ENCODE data around the gene CEND1.

Gene CEND1

DNA sequence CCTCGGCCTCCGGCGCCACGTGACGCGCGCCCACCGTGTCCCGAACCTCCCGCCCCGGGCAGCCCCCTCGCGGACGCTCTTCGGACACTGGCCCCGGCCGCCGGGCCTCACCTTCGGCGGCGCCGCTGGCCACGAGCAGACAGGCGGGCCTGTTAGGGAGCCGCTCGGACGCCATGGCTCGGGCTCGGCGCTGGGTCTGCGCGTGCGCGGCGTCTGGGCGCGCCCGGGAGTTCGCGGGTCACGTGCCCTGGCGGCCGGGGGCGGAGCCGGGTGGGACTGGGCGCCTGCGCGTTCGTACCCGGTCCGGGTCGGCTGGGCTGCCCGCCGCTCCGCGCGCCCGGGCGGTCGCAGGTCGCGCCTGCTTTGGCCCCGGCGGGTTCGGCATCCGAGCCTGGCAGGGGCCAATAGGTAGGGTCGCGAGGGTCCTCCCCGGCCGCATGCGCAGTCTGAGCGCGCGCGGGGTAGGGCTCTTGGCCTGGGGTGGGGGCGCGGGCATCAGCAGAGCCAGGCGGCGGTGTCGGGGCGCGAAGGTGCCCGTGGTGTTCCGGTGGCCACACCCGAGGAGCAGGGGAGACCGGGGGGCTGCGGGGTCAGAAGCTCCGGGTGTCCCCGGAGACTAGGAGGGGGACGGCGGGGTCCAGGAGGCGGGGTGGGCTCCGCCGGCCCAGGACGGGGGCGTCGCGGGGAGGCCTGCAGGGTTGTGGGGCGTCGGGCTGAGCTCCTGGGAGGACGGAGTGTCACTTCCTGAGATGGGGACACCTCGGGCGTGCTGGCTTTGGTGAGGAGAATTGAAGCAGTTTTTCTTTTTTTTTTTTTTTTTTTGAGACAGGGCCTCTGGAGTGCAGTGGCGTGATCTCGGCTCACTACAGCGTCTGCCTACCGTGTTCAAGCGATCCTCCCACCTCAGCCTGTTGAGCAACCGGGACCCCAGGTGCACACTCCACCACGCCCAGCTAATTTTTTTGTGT is 12.3 kb downstream of the CEND1 start, which contains the start of gene GATD1:
Gene GATD1, minus strand, starts transcription at position 200 of the 968 bp plus-strand sequence. Its CDS starts 25 bp downstream, at position 175.
- peaks cover 39% of the 10 kb centered on the region for H3K4me1 ChIP-seq (ENCODE audit: control insufficient read depth, insufficient read depth, low read length)
- H3K9ac ChIP-seq (ENCODE audit: low read depth, low read length): peak within 1 kb of the TSS; percentile 97
- peak within 1 kb of the TSS; percentile 97 for H3K4me2 ChIP-seq (ENCODE audit: low read length)
- H3K36me3 ChIP-seq (ENCODE audit: insufficient read depth, low read length): peaks cover 23% of the 10 kb centered on the region
- peak within 1 kb of the TSS; percentile 94 for H3K4me3 ChIP-seq (ENCODE audit: low read length)
- no peaks in the 10 kb centered on the region for H3K9me3 ChIP-seq (replicated peaks; ENCODE audit: low read length)
- H3K27me3 ChIP-seq (ENCODE audit: control insufficient read depth, insufficient read depth, low read length): no peaks in the 10 kb centered on the region

DNA sequence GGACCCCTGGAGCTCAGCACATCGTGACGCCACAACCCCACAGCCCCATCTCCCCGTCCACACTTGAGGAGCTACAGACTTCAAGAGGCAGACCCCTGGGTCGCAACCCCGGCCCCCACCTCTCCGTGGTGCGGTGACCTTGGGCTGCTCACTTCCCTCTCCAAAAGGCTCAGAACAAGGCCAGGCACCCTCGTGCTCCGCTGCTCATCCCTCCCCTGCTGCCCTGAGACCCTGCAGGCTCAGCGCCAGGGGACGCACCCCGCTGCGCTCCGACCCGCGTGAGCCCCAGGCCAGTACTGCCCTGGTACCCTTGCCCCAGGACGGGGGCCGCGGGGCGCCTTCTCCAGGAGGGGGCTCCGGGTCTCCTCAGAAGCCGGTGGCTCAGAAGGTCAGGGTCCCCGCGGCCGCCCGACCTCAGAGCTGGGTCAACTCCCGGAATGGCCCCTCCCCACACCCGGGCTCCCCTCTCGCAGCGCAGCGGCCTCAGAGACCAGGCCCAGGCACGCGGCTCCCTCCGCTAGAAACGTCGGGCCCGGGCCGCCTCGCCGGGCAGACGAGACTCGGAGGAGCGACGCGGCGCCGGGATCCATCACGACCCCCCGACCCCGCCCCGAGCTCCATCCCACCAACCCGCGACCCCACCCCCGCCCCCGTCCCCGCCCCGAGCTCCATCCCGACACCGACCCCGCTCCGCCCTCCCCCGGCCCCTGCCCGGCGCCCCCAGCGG is 13.2 kb downstream of the CEND1 start:
- no peaks in the 10 kb centered on the region for H3K27me3 ChIP-seq (ENCODE audit: control insufficient read depth, insufficient read depth, low read length)
- peaks cover 42% of the 10 kb centered on the region for H3K4me1 ChIP-seq (ENCODE audit: control insufficient read depth, insufficient read depth, low read length)
- no peaks in the 10 kb centered on the region for H3K9me3 ChIP-seq (replicated peaks; ENCODE audit: low read length)
- H3K36me3 ChIP-seq (ENCODE audit: insufficient read depth, low read length): peaks cover 31% of the 10 kb centered on the region
- H3K4me2 ChIP-seq (ENCODE audit: low read length): peak overlapping the region; percentile 97
- peak overlapping the region; percentile 97 for H3K9ac ChIP-seq (ENCODE audit: low read depth, low read length)
- peak overlapping the region; percentile 94 for H3K4me3 ChIP-seq (ENCODE audit: low read length)

DNA sequence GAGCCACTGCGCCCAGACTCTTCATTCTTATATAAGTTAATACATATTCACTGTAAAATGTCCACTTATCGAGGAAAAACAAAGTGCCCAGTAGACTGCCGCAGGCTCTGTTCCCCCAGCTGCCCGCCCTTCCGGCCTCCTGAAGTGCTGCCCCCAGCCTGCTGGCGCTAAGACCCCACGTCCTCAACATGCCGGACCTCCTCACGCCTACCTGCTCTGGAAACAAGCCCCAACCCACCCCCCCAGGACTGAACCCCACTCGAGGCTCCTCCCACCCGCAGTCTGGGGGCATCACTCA is 13.7 kb downstream of the CEND1 start:
- Histone ChIP-seq H3K4me3 (ENCODE audit: low read length) (peak overlapping the region; percentile 94), H3K9ac (ENCODE audit: low read depth, low read length) (peak overlapping the region; percentile 97), H3K36me3 (ENCODE audit: insufficient read depth, low read length) (peaks cover 36% of the 10 kb centered on the region), H3K4me2 (ENCODE audit: low read length) (peak overlapping the region; percentile 97), H3K4me1 (ENCODE audit: control insufficient read depth, insufficient read depth, low read length) (peaks cover 42% of the 10 kb centered on the region), H3K27me3 (ENCODE audit: control insufficient read depth, insufficient read depth, low read length) (no peaks in the 10 kb centered on the region), H3K9me3 (replicated peaks; ENCODE audit: low read length) (no peaks in the 10 kb centered on the region)

DNA sequence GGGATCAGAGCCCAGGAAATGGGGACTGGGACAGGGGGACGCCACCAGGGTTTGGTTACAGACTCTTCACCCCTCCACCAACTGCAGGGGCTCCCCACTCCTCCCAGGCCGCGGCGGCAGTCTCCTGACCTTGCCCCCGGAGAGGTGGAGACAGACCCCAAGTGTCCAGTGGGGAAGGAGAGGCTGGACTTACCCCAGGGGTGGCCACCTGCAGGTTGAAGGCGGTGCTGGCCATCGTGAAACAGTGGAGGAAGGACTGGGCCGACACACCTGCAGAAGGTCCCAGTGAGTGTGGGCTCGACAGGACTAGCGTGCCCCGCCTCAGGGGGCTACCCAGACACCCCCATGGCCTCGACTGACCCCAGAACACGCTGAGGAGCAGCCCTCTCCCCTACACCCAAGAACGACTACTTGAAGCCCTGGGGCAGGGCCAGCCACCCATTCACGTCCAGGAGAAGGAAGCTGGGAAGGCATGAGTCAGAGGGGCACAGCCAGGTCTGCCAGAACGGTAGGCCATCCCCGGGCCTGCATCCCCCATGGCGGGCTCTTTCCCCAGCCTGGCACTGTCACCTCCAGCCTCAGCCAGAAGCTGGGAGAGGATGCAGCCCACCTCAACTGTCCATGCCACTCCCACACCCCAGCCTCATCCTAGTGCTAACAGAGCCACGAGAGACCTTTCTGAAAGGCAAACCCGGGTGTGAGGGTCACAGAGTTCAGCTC is 14.9 kb downstream of the CEND1 start:
- Histone ChIP-seq H3K9me3 (replicated peaks; ENCODE audit: low read length) (no peaks in the 10 kb centered on the region), H3K4me3 (ENCODE audit: low read length) (peak overlapping the region; percentile 62), H3K4me1 (ENCODE audit: control insufficient read depth, insufficient read depth, low read length) (peaks cover 42% of the 10 kb centered on the region), H3K9ac (ENCODE audit: low read depth, low read length) (no peak overlapping the region), H3K36me3 (ENCODE audit: insufficient read depth, low read length) (peaks cover 45% of the 10 kb centered on the region), H3K27me3 (ENCODE audit: control insufficient read depth, insufficient read depth, low read length) (no peaks in the 10 kb centered on the region), H3K4me2 (ENCODE audit: low read length) (peak overlapping the region; percentile 97)

DNA sequence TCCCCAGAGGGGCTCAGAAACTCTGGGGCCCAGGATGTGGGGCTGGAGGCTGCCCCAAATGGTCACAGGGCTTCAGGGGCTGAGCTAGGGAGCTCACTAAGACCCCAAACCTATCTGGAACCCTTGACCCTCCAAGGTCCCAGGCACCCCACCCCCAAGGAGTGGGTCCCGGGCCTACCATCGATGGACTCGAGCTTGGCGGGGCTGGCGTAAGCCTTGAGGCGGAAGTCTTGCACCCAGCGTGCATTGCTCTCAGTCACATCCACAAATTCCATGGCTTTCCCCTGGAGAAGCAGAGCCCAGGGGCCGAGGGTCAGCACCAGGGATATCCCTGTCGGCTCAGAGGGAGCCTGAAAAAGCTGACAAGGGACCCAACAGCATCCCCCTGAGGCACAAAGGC is 16.1 kb downstream of the CEND1 start:
- no peaks in the 10 kb centered on the region for H3K27me3 ChIP-seq (ENCODE audit: control insufficient read depth, insufficient read depth, low read length)
- no peaks in the 10 kb centered on the region for H3K9me3 ChIP-seq (replicated peaks; ENCODE audit: low read length)
- peaks cover 42% of the 10 kb centered on the region for H3K4me1 ChIP-seq (ENCODE audit: control insufficient read depth, insufficient read depth, low read length)
- H3K9ac ChIP-seq (ENCODE audit: low read depth, low read length): no peak overlapping the region
- H3K36me3 ChIP-seq (ENCODE audit: insufficient read depth, low read length): peaks cover 44% of the 10 kb centered on the region
- no peak overlapping the region for H3K4me2 ChIP-seq (ENCODE audit: low read length)
- H3K4me3 ChIP-seq (ENCODE audit: low read length): no peak overlapping the region

- Histone ChIP-seq H3K36me3 (ENCODE audit: insufficient read depth, low read length) (peaks cover 44% of the 10 kb centered on the region), H3K9ac (ENCODE audit: low read depth, low read length) (no peak overlapping the region), H3K4me2 (ENCODE audit: low read length) (peak overlapping the region; percentile 37), H3K4me1 (ENCODE audit: control insufficient read depth, insufficient read depth, low read length) (peaks cover 39% of the 10 kb centered on the region), H3K9me3 (replicated peaks; ENCODE audit: low read length) (no peaks in the 10 kb centered on the region), H3K27me3 (ENCODE audit: control insufficient read depth, insufficient read depth, low read length) (no peaks in the 10 kb centered on the region), H3K4me3 (ENCODE audit: low read length) (no peak overlapping the region)
Measured at GRCh38 chr11:773425-773824, 16.5 kb downstream of the CEND1 start.

DNA sequence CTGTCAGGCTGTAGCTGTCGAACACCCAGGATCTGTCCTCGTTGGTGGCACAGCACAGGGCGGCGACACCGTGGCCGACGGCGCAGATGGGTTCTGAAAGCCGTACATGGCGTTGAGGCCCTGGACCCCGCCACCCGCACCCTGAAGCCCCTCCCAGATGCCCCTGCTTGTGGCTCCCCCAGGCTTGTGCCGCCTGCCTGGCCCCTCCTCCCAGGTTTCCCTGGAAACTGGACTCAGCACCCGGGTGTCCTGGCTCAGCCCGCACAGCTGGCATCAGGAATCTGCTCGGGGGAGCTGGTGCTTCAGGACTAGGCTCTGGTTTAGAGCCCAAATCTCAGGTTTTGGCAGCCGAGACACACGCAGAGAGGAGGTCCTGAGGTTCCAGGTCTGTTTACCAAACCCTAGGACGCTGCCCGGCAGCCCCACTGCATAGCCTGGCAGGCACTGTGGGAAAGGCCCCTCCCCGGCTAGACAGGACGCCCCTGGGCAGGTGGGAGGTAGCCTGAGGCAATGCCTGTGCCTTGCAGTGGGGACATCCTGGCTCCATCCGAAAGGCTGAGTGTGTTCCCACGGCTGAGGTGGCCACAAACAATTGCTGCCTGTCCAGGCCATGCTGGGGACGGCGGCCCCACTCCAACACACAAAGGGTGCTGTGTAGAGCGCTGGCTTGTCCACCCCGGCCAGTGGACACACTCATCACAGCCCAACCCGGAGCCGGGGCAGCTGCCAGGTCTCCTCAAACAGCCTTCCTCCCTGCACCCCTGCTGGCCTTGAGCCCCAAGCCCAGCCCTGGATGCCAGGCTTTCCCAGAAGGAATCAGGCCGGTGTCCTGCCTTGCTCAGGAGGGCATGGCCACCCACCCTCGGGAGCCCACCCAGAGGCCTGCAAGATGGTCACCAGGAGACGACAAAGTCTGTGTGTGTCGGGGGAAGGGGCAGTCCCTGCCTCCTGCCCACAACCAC is 17.2 kb downstream of the CEND1 start:
- Histone ChIP-seq H3K27me3 (ENCODE audit: control insufficient read depth, insufficient read depth, low read length) (no peaks in the 10 kb centered on the region), H3K36me3 (ENCODE audit: insufficient read depth, low read length) (peaks cover 44% of the 10 kb centered on the region), H3K9me3 (replicated peaks; ENCODE audit: low read length) (no peaks in the 10 kb centered on the region), H3K4me3 (ENCODE audit: low read length) (no peak overlapping the region), H3K9ac (ENCODE audit: low read depth, low read length) (peak overlapping the region; percentile 26), H3K4me1 (ENCODE audit: control insufficient read depth, insufficient read depth, low read length) (peaks cover 35% of the 10 kb centered on the region), H3K4me2 (ENCODE audit: low read length) (peak overlapping the region; percentile 37)

DNA sequence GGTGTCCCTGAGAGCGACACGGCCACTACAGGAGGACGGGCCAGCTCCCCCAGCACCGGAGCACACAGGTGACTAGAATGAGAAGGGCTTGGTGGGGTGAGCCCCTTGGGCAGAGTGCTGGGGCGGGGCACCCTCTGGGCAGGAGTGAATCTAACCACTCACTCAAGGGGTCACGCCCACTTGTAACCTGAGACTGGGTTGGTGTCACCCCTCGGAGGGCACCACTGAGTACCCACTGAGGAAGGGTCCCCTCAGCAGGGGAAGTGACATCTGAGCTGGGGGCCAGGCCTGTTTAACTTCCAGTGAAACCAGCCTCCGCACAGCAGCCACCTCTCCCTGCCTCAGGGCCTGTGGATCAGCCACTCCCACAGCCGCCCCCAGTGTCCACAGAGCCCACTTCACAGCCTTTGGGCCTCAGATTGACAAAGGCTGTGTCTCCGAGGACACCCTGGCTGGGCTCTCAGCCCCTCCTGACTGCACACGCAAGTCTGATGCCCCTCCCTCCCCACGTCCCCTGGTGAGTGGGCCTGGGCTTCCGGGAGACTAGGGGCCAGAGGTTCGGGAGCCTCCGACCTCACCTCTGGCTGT is 18.2 kb downstream of the CEND1 start:
- Histone ChIP-seq H3K36me3 (ENCODE audit: insufficient read depth, low read length) (peaks cover 52% of the 10 kb centered on the region), H3K4me2 (ENCODE audit: low read length) (no peak overlapping the region), H3K4me3 (ENCODE audit: low read length) (no peak overlapping the region), H3K9me3 (replicated peaks; ENCODE audit: low read length) (no peaks in the 10 kb centered on the region), H3K4me1 (ENCODE audit: control insufficient read depth, insufficient read depth, low read length) (peaks cover 36% of the 10 kb centered on the region), H3K27me3 (ENCODE audit: control insufficient read depth, insufficient read depth, low read length) (no peaks in the 10 kb centered on the region), H3K9ac (ENCODE audit: low read depth, low read length) (no peak overlapping the region)

- Histone ChIP-seq H3K36me3 (ENCODE audit: insufficient read depth, low read length) (peaks cover 60% of the 10 kb centered on the region), H3K4me1 (ENCODE audit: control insufficient read depth, insufficient read depth, low read length) (peaks cover 33% of the 10 kb centered on the region), H3K4me3 (ENCODE audit: low read length) (no peak overlapping the region), H3K9ac (ENCODE audit: low read depth, low read length) (no peak overlapping the region), H3K4me2 (ENCODE audit: low read length) (no peak overlapping the region), H3K27me3 (ENCODE audit: control insufficient read depth, insufficient read depth, low read length) (no peaks in the 10 kb centered on the region), H3K9me3 (replicated peaks; ENCODE audit: low read length) (no peaks in the 10 kb centered on the region)
Measured at GRCh38 chr11:770642-771616, 19.0 kb downstream of the CEND1 start.
